Adrenal gland (tissue), 12 donors: ENCODE data around the gene PAQR5. TPM values are rescaled to one million over a fixed set of nuclear protein-coding genes. Genes with fewer than 3 reads are reported as not detected.
"Not testable (repeated sequence)": the region's sequence is repeated elsewhere in the genome, so short reads cannot be mapped to it uniquely, and the experiment has no call there.

Source experiments
- DNase-seq, 7 donors: peaks; one replicate each; pipeline ENCODE4 v3.0.0-alpha.2; 2019 to 2020
- H3K27ac ChIP-seq, 5 donors: fragments of 200-600 bp; sonication (generic) in 4 of 5; 1 replicate in 3 of 5; 2 replicates in 2 of 5; pipeline versions ENCODE4 v1.5.1 to v1.8.0; 2016 to 2020; ENCODE audit warnings: mild to moderate bottlenecking in 1 of 5
- H3K27me3 ChIP-seq: fragments of 200-600 bp; 2 replicates; pipeline ENCODE4 v1.8.0; 2021
- H3K36me3 ChIP-seq, 2 donors: fragments of 200-600 bp; replicated peaks in 1 of 2; 1 replicate in 1 of 2; 2 replicates in 1 of 2; pipeline versions ENCODE4 v1.5.1 to v1.8.0; 2018 to 2022
- H3K4me1 ChIP-seq, 2 donors: fragments of 200-600 bp; replicated peaks in 1 of 2; 1 replicate in 1 of 2; 2 replicates in 1 of 2; pipeline versions ENCODE4 v1.5.1 to v1.8.0; 2018 to 2021
- H3K4me3 ChIP-seq, 4 donors: fragments of 200-600 bp; sonication (generic) in 3 of 4; one replicate each; pipeline ENCODE4 v1.5.1; 2016 to 2018
- H3K9me3 ChIP-seq, 3 donors: fragments of 200-600 bp; sonication (generic) in 1 of 3; replicated peaks in 1 of 3; 1 replicate in 2 of 3; 2 replicates in 1 of 3; pipeline versions ENCODE4 v1.5.1 to v1.8.0; 2016 to 2021
- POLR2A ChIP-seq, 2 donors: fragments of 450-650 bp; IDR thresholded peaks; one replicate each; pipeline ENCODE4 v1.6.1; 2017; ENCODE audit warnings: antibody characterized with exemption in 2 of 2, mild to moderate bottlenecking in 2 of 2, moderate library complexity in 1 of 2
- WGBS, 4 donors: extraction: QIAGEN DNeasy Blood & Tissue Kit in 2 of 4; methylation state at CpG; one replicate each; pipeline versions ENCODE4 v1.1.5 to v1.1.7; 2013 to 2017; 5-methylcytosine and 5-hydroxymethylcytosine counted together
- intact Hi-C, 2 donors: fragments of 100-400 bp; cut with DNase I; formaldehyde crosslinking; loops; one replicate each; pipeline versions ENCODE4 v1.14.1 to v1.15.0; 2022 to 2023
- polyA plus RNA-seq, 3 donors: library from polyadenylated mRNA; stranded (reverse); fragments of 200-250 nt in 2 of 3; fragments of 350-450 nt in 1 of 3; fragmentation: Illumina TruSeq in 1 of 3; extraction: RNeasy Lipid Tissue Mini Kit (QIAGEN cat#74804) in 1 of 3; gene quantifications; one replicate each; pipeline ENCODE4 v1.2.3, GENCODE V29; 2013 to 2014
- total RNA-seq, 9 donors: library from RNA; depleted of rRNA in 4 of 9; stranded (reverse); fragments of >200 nt in 4 of 9; fragments of 120-200 nt in 1 of 9; fragmentation: NEBNext Ultra II Directional in 1 of 9; extraction: Animal tissue kit (Norgen Biotek cat#: 25700) in 1 of 9; gene quantifications; one replicate each; pipeline versions ENCODE4 v1.1.0 to v1.2.4, GENCODE V29; 2013 to 2023
- TF ChIP-seq, protein P1 (sequence below), 6 experiments: fragments of 450-650 bp in 4 of 6; fragments of 200-600 bp in 2 of 6; sonication (generic) in 1 of 6; IDR thresholded peaks; 1 replicate in 5 of 6; 2 replicates in 1 of 6; pipeline versions ENCODE4 v1.5.1 to v1.8.0; 2016 to 2021; ENCODE audit warnings: antibody characterized with exemption in 6 of 6, mild to moderate bottlenecking in 2 of 6, moderate library complexity in 1 of 6
- donor health status: healthy with polysubstance abuse.
- donor health status: Bipolar disorder and iron deficiency.
- donor health status: DM: yes; HTN: yes; CAD: no.
- donor health status: DM: no; HTN: no; CAD: no.
- donor health status: DM: no; HTN: no; CAD: no.
- donor health status: DM: yes; HTN: yes; CAD: no.

Gene PAQR5
- total and polyA plus RNA-seq, 12 donors: 11.7 to 78.2 (median 39.7) TPM

DNA sequence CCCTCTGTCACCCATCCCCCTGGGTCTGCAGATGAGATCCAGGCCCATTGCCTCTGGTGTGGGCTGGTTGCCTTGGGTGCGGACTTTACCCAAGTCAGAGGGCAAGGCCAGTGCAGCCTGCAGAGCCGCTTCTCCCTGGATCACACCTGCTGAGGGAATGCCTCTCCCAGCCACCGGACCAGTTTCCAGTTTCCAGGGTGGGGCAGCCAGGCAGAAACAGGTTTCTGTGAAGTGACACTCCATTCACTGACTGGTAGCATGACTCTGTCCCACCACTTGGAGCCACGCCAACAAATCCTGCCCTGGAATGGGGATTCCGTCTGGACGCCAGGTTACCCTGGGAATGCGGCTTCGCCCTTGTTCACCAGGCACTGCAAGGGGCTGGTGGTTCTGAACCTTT is 30.0 kb downstream of the PAQR5 start:
- Histone ChIP-seq H3K36me3 (no peaks in the 10 kb centered on the region), H3K4me3 (no peak overlapping the region), H3K9me3 (no peaks in the 10 kb centered on the region), H3K27ac (peak overlapping the region in 3 of 5 donors; percentile 65 to 74 (median 68)), H3K4me1 (peaks cover 10 to 14% of the 10 kb centered on the region in 2 donors), H3K27me3 (no peaks in the 10 kb centered on the region)
- no peak for TF ChIP-seq POLR2A (IDR thresholded peaks at IDR 0.05)
- TF ChIP-seq, protein P1, sequence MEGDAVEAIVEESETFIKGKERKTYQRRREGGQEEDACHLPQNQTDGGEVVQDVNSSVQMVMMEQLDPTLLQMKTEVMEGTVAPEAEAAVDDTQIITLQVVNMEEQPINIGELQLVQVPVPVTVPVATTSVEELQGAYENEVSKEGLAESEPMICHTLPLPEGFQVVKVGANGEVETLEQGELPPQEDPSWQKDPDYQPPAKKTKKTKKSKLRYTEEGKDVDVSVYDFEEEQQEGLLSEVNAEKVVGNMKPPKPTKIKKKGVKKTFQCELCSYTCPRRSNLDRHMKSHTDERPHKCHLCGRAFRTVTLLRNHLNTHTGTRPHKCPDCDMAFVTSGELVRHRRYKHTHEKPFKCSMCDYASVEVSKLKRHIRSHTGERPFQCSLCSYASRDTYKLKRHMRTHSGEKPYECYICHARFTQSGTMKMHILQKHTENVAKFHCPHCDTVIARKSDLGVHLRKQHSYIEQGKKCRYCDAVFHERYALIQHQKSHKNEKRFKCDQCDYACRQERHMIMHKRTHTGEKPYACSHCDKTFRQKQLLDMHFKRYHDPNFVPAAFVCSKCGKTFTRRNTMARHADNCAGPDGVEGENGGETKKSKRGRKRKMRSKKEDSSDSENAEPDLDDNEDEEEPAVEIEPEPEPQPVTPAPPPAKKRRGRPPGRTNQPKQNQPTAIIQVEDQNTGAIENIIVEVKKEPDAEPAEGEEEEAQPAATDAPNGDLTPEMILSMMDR (IDR thresholded peaks at IDR 0.05): no peak
- intact Hi-C loops: no loop called here
- DNase-seq: peak in 2 of 7 donors; percentile 32 to 50
- WGBS, 4 donors: 64 to 68% (median 66%) methylated on average over 7 to 8 of the region's 8 CpGs

DNA sequence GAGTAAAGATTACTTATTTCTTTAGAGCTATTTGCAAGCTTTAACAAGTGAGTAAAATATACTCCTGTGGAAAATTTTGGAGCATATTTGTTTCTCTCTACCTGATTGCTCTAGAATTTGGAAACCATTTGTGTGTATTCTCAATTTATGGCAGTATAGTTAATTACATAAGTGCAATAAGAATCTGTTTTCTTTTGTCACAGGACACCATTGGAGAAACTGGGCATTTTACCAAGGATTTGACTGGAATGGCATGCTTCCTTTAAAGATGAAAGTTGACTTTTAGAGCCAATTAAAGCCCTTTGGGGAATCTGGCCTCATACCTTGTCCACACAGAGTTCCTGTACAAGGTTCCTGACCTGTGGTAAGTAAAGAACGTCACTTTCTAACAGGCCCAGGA is 38.4 kb downstream of the PAQR5 start:
- 62 to 80% (median 66%) methylated on average over 1 of the region's 1 CpG for WGBS, 4 donors
- Histone ChIP-seq H3K9me3 (no peaks in the 10 kb centered on the region), H3K36me3 (no peaks in the 10 kb centered on the region), H3K4me1 (no peaks in the 10 kb centered on the region), H3K27ac (no peak overlapping the region), H3K27me3 (no peaks in the 10 kb centered on the region), H3K4me3 (no peak overlapping the region)
- no peak for DNase-seq
- intact Hi-C loops: no loop called here
- no peak for TF ChIP-seq POLR2A (IDR thresholded peaks at IDR 0.05)
- TF ChIP-seq, protein P1 (IDR thresholded peaks at IDR 0.05): no peak

DNA sequence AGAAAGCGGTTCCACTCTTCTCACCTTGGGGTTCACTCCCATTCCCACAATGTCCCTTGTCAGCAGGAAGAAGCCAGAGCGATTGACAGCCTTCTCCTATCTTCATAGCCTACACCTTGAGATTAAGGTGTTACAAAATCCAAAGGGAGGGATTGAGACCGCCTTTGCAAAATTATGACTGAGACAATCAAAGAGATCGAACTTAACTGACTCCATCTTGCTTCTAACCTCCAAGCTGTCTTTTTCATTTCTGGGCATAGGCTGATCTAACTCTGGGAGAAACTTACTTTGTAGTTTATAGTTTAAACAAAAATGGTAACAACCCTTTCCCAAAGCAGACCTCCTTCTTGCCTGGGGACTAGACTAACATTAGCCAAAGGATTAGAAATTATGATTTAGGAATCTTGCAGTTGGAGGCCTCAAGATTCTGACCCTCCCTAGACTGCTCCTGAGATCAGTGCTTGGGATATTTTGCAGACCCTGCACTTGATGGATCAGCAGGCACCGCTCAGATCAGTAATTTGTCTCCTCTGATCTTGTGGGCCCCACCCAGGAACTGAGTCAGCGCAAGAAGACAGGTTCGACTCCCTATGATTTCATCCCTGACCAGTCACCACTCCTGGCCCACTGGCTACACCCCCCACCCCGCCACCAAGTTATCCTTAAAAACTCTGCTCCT is 40.0 kb downstream of the PAQR5 start:
- Histone ChIP-seq H3K27ac (no peak overlapping the region), H3K27me3 (no peaks in the 10 kb centered on the region), H3K9me3 (no peaks in the 10 kb centered on the region), H3K36me3 (no peaks in the 10 kb centered on the region), H3K4me3 (no peak overlapping the region), H3K4me1 (peaks cover 0 to 11% of the 10 kb centered on the region in 2 donors)
- no peak for TF ChIP-seq POLR2A (IDR thresholded peaks at IDR 0.05)
- TF ChIP-seq, protein P1 (IDR thresholded peaks at IDR 0.05): no peak
- intact Hi-C loops: no loop called here
- WGBS, 4 donors: 79 to 90% (median 86%) methylated on average over 8 of the region's 8 CpGs
- no peak for DNase-seq

DNA sequence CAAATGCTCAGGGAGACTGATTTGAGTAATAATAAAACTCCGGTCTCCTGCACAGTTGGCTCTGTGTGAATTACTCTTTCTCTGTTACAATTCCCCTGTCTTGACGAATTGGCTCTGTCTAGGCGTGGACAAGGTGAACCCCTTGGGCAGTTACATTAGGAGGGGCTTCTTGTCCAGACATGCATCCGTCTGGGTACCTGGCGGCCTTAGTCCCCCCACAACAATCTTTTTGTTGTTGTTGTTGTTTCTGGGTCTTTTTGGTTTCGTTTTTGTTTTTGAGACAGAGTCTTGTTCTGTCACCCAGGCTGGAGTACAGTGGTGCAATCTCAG is 40.5 kb downstream of the PAQR5 start:
- intact Hi-C loops, H3K9me3 ChIP-seq, H3K36me3 ChIP-seq, H3K27ac ChIP-seq, DNase-seq, H3K27me3 ChIP-seq, H3K4me3 ChIP-seq: not testable (repeated sequence)
- 92 to 96% (median 93%) methylated on average over 6 of the region's 6 CpGs for WGBS, 4 donors
- peaks cover 0 to 13% of the 10 kb centered on the region in 2 donors for H3K4me1 ChIP-seq

DNA sequence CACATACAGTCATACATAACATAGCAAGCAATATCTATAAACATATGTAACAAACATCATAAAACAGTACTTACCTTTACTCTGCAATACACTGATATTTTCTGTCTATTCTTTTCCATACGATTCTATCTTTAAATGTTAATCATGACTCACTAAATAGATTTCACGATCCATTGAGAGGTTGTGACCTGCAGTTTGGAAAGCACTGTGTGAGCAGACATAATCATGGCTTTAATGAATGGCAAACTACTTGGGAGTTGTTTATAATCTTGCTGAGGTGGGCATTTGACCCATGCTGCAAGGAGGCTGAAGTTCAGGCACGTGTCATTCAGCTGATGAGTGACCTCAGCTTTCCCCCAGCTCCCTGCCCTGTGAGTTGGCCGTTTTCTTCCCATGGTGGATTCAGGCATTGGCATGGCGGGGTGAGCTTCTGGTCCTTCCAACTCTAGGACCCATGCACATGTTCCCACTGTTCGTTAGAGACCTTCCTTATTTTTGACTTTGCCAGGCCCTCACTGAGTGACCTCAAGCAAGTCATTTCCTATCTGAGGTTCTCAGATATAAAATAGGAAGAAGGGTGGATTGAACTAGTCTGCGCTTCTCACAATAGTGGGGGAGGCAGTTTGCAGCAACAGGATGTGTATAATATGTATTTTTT is 41.7 kb downstream of the PAQR5 start:
- intact Hi-C loops: no loop called here
- TF ChIP-seq, protein P1 (IDR thresholded peaks at IDR 0.05): no peak
- no peak for TF ChIP-seq POLR2A (IDR thresholded peaks at IDR 0.05)

More for the DNA sequence above, 41.7 kb downstream of the PAQR5 start:
- peaks cover 0 to 13% of the 10 kb centered on the region in 2 donors for H3K4me1 ChIP-seq
- H3K4me3 ChIP-seq: no peak overlapping the region
- 72 to 82% (median 77%) methylated on average over 7 of the region's 7 CpGs for WGBS, 4 donors
- no peaks in the 10 kb centered on the region for H3K9me3 ChIP-seq
- H3K27ac ChIP-seq: no peak overlapping the region
- no peaks in the 10 kb centered on the region for H3K27me3 ChIP-seq
- DNase-seq: no peak
- H3K36me3 ChIP-seq: no peaks in the 10 kb centered on the region
